Epithelial cell of prostate (primary cell): ENCODE results near the gene IL27RA.

Source experiments
- DNase-seq: peaks from one replicate; pipeline ENCODE4 v3.0.0-alpha.2; 2011; ENCODE audit warnings: low read depth, low spot score
- H3K27ac ChIP-seq: fragments of 450-650 bp; 2 replicates; pipeline ENCODE4 v1.5.1; 2017; ENCODE audit warnings: mild to moderate bottlenecking

Gene IL27RA

DNA sequence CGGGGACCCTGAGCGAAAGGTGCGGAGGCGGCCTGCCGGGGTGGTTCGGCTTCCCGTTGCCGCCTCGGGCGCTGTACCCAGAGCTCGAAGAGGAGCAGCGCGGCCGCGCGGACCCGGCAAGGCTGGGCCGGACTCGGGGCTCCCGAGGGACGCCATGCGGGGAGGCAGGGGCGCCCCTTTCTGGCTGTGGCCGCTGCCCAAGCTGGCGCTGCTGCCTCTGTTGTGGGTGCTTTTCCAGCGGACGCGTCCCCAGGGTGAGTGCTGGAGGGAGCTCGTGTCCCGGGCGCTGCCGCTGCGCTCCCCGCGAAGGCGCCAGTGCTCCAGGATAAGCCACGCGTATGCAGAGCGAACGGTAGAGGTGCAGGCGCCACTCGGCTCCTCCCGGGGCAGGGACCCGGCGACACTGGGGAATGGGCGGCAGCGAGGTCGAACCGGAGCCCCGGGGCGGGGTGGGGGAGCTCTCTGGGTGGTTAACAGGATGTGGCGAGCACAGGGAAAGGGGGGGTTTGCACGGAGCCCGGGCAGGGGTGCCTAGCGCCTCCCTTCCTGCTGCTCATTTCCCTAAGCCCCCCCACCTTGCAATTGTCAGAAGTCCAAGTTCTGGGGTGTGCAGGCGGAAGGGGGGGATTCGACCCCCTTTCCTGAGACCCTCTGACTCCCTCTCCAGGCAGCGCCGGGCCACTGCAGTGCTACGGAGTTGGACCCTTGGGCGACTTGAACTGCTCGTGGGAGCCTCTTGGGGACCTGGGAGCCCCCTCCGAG, at the start of gene IL27RA:
Gene IL27RA, plus strand, starts transcription at position 44 of the 762 bp plus-strand sequence. Its CDS starts 111 bp downstream, at position 155.
- DNase-seq = no peak
- H3K27ac ChIP-seq = no peak within 1 kb of the TSS

DNA sequence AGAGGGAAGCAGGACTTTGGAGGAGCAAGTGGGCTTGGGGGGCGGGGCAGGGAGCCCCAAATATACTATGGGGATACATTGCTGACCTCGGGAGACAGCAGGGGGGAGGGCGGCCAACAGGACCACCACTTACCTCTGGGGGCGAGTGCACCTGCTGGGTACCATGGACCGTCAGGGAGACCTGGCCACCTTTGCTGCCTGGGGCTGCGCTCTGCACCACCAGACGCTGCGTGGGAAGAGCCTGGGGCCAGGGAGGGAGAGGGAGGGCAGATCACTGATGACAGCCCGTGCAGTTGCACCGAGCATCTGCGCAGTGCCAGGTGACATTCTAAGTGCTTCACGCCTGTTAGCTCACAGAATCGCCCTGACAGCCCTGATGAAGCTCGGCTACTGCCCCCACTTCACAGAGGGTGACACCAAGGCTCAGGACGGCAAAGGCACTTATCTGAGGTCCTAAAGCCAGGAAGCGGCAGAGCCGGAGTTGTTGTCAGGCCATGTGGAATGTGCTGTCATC, 49.5 kb upstream of the IL27RA start:
- no peak overlapping the region for H3K27ac ChIP-seq
- DNase-seq = no peak

DNA sequence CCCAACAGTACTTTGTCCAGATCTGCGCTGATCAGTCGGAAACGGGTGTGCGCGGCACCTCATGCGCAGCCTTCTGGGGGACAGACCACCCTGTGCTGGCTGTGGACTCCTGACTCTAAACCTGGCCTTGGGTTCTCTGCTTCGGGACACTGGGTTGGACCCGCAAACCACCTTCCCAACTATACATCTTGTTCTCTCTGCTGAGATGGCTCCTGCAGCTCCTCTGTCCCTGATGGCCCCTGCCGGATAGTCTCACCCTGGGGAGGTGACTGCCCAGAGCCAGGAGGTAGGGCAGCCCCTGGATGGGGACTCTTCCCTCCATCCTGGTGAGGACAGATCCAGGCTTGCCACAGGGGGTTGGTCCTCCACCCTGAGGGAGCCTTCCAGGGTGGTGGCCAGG, 48.8 kb upstream of the IL27RA start:
- no peak for DNase-seq
- H3K27ac ChIP-seq = no peak overlapping the region

DNA sequence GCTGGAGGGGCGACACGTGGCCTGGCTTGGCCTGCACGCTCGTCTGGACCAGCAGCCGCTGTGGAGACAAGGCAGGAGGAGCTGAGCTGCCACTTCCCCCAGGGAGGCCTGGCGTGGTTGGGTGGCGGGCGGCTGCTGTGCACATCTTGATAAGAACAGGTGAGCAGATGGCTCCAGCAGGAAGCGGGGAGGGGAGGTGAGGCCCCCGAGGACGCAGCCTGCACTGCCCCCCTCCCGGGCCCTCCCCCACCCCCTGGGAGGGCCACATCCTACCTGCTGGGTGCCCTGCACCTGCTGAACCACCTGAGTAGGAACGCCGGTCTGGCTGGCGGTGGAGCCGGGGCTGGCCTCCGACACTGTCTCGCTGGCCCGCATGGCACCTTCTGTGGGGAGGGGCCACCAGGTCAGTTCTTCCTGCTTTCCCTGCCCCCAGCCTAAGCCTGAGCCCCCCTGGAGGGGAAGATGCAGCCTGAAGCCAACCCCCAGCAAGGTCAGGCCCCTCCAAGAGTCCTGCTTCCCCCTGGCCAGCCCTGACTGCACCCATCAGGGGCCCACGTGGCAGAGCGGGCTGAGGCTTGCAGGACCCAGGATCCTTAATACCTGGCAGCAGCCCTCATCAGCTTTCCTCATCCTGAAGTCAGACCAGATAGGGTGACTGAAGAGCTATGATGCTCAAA, 48.2 kb upstream of the IL27RA start:
- no peak for DNase-seq
- H3K27ac ChIP-seq = no peak overlapping the region

DNA sequence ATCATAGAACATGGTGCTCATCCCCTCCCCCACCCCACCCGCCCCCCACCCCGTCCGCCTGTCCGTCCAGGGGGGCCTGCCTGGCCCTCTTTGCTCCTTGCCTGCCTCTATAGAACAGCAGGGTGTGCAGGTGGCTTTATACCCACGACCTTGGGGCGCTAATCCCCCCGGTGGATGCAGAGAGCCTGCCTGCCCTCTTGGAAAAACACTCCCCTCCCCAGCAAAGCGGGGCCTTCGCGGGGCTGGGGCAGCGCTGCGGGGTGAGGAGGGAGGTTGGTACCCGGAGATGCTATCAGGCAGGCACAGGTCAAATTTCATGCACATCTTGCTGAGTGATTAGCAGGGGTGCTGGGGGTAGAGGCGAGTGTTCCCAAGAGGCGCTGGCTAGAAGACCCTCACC, 47.4 kb upstream of the IL27RA start:
- H3K27ac ChIP-seq = no peak overlapping the region

DNA sequence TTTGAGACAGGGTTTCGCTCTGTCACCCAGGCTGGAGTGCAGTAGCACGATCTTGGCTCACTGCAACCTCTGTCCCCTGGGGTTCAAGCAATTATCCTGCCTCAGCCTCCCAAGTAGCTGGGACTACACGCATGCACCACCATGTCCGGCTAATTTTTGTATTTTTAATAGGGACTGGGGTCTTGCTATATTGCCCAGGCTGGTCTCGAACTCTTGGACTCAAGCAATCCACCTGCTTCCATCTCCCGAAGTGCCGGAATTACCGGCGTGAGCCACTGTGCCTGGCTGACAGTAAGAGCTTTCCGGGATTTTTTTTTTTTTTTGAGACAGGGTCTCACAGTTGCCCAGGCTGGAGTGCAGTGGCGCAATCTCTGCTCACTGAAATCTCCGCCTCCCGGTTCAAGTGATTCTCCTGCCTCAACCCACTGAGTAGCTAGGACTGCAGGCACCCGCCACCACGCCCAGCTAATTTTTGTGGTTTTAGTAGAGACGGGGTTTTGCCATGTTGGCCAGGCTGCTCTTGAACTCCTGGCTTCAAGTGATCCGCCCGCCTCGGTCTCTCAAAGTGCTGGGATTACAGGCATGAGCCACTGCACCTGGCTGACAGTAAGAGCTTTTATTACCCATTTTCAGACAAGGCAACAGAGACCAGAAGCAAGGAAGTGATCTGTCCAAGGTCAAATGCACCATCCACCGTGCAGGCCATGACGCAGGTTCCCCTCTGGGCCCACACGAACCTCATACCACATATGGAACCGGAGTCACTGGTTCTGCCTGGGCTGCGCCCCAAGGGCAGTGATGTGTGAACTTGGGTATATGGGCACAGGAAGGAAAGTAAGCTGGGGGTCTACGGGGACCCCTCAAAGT, 46.5 kb upstream of the IL27RA start:
- no peak overlapping the region for H3K27ac ChIP-seq

More for the DNA sequence above, 47.4 kb upstream of the IL27RA start:
- no peak for DNase-seq

DNA sequence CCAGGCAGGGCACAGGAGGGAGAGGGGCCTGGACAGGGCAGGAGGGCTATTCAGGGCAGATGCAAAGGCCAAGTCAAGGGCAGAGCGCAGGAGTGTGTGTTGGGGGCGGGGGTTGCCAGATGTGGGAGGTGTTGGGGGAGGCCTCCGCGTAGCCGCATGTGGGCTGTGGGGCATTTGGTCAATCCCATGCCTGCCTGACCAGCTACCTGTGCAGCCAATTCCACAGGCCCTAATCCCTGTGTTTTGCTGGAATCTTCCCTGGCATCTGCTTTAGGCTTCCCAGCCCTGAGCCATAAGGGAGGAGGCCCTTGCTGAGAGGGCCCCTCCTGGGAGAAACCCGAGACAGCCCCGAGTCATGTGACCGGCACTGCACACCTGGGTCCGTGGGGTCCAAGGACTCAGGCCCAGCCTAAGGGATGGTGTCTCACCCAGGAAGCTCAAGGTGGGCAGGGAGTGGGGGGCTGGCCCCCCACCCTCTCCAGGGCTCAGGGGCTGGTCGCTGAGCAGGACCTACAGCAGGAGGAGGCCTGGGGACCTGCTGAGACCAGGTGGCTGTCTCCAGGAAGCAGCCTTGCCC, 45.7 kb upstream of the IL27RA start:
- DNase-seq = no peak
- no peak overlapping the region for H3K27ac ChIP-seq

More for the DNA sequence above, 46.5 kb upstream of the IL27RA start:
- DNase-seq = no peak

DNA sequence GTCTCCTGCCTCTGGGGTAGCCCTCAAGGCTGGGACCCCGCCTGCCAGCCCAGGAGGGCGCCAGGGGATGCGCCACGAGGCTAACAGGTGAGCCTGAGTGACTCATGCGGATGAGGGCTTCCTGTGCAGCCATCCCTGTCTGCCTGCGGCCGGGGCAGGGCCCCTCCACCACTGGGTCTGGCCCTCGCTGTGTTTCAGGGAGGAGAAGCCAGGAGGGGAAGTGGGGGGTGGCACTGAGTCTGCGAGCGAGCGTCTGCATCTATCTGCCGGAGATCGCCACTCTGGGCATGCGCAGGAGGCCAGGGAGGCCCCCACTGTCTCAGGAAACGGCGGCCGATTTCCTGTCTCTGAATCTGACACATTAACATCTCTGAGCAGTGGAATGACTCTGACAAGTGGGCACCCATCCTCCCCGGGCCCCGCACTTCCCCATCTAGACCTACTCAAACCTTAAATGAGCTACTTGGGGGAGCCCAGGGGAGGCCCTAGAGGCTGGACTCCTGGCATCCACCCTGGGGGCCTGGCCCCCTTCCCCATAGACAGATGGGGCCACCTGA, 45.1 kb upstream of the IL27RA start:
- DNase-seq = no peak
- H3K27ac ChIP-seq = no peak overlapping the region

DNA sequence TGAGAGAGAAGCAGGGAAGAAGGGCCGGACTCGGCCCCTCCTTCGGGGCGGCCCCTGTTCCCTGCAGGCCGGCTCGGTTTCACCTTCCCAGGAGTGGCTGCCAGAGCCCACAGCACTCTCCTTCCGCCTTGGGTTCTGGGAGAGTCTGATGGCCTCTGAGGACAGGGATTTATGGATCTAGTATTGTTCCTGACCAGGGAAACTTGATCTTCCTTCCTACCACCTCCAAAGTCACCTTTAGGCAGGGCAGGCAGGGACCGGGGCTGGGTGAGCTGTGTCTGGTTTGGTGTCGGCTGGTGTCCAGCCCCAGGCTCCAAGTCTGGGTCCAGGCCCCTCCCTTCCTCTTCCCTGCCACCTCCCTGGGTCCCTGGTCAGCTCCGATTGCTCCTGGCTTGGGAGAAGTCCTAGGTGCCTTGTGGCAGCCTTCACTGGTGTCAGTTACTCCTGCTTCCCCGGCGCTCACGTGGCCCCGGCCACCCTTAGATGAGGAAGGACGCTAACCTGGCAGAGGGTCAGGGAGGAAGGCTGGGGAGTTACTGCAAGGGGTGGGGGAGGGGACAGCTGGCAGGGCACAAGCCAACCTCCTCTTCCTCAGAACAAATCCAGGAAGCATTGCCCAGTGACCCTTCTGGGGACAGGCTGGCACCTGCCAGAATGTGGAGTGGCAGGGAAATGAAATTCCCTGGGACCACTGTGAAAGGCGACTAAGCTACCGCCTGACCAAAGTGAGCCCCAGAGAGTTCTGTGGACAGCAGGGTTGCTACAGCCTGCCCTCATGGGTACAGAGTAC, 44.3 kb upstream of the IL27RA start:
- H3K27ac ChIP-seq = no peak overlapping the region
- DNase-seq = no peak

DNA sequence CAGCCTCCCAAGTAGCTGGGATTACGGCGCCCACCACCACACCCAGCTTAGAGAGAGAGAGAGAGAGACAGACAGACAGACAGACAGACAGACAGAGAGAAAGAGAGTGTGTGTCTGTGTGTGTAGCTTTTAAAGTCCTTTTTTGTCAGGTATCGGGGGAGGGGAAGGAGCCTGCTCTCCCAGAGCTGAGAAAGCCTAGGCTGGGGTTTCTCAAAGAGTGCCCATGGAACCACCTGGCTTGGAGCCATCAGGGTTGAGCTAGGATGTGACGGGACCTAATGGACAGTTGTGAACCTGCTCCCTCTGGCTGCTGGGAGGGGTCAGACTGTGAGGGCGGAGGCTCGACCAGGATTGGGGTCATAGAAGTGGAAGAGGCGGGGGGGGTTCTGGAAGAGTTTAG, 42.1 kb upstream of the IL27RA start:
- DNase-seq = no peak
- no peak overlapping the region for H3K27ac ChIP-seq

DNA sequence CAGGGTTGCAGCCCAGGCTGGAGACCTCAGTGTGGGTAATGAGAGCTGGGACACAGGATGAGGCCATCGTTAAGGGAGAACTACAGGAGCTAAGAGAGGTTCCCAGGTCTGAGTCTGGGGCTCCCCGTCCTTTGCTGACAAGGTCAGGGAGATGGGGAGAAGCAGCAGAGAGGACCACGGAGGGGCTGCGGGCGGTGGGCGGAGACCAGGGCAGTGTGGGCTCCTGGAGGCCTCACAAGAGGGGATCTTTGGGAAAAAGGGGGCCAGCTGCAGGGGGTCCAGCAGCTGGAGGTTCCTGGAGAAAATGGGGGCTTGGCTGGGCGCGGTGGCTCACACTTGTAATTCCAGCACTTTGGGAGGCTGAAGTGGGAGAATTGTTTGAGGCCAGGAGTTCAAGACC, 41.5 kb upstream of the IL27RA start:
- no peak for DNase-seq
- H3K27ac ChIP-seq = no peak overlapping the region

DNA sequence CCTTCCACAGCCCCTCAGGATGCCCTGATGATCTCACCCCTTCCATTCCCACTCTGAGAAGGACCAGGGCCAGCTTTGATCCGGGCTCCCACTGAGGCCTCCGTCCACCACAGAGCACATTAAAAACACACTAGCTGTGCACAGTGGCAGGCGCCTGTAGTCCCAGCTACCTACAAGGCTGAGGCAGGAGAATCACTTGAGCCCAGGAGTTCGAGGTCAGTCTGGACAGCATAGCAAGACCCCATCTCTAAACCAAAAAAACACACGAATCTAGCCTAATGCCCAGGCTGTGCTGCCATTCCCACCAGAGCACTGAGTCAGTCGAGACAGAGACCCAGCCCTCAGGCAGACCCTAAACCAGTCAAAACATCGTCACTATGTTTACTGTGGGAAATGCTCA, 39.5 kb upstream of the IL27RA start:
- no peak for DNase-seq
- H3K27ac ChIP-seq = no peak overlapping the region

DNA sequence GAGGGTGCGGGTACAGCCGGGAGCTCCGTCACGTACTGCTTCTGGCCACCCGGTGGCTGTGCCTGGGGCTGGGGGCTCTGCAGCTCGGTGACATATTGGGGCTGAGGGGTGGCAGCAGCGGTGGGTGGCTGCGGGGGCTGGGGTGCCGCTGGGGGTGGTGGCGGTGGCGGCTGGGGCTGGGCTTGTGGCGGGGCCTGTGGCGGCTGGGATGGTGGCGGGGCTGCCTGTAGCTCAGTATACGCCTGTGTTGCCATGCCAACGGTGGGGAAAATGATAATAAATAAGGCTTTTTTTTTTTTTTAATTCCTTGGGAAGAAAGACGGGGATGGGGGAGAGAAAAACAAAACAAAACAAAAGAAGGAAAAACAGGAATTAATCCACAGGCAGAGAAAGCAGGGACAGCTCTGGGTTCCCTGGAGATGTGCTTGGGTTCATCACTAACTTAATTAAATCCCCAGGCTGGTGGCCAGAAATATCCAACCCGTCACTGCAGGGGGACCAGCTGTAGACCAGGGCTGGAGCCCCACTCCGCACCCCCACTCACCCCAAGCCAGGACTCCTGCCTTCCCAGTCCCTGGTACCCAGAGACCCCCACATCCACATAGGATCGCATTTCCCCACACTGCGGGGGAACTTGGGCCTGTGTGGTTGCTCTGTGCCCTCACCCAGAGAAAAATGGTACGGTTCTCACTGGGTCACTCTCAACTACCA, 37.8 kb upstream of the IL27RA start:
- H3K27ac ChIP-seq = no peak overlapping the region
- no peak for DNase-seq

DNA sequence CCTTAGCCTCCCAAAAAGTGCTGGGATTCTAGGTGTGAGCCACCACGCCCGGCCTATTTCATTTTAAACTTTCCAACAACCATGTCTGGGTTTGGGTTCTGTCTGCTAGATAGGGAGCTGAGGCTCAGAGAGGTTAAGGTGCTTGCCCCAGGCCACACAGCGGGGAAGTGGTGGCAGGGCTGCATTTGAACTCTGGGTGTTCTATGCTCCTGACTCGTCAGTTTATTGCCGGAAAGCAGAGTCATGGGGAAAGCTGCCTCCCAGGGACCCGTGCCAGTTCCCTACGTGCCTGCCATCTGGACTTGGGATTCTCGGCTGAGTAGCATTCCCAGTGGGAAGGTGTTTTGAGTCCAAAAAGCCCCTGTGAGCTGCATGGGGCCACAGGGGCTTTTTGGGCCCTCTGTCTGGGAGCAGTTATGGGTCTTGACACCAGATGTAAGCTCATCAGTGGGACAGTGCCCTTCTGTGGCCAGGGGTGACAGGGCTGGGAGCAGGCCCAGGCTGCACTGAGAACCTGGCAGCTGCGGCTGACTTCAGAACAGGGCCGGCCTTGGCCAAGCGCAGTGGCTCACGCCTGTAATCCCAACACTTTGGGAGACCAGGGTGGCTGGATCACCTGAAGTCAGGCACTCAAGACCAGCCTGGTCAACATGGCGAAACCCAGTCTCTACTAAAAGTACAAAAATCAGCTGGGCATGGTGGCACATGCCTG, 36.4 kb upstream of the IL27RA start:
- H3K27ac ChIP-seq = no peak overlapping the region

DNA sequence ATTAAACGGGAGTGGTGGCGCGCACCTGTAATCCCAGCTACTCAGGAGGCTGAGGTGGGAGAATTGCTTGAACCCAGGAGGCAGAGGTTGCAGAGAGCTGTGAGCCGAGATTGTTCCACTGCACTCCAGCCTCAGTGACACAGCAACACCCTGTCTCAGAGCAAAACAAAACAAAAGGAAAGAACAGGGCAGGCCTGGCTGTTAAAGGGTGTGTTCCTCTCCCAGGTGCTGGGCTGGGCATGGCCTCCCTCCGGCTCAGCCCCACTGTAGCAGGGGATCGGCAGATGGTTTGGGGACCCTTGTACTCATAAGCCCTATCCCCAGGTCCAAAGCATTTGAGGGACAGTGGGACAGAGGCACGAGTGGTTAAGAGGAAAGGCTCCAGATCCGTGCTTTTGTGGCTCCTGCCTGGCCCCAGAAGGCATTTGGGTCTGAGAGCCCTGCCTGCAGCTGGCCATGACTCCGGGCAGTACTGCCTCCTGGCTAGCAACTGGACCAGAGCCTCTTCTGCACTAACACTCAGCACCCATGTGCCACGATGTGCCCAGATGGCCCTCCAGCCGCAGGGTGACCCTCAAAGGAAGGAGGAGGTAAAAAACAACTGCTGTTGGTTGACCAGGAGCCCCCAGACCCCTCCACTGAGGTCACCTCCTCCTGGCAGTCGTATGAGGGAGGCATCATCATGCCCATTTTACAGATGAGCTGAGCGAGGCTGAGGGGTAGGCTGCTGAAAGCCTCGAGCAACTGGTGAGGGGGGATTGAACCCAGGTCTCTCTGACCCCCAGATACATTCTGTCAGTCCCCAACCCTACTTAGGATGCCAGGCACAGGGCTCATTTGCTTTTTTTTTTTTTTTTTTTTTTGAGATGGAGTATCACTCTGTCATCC, 35.4 kb upstream of the IL27RA start:
- no peak overlapping the region for H3K27ac ChIP-seq
- no peak for DNase-seq

More for the DNA sequence above, 36.4 kb upstream of the IL27RA start:
- DNase-seq = no peak

DNA sequence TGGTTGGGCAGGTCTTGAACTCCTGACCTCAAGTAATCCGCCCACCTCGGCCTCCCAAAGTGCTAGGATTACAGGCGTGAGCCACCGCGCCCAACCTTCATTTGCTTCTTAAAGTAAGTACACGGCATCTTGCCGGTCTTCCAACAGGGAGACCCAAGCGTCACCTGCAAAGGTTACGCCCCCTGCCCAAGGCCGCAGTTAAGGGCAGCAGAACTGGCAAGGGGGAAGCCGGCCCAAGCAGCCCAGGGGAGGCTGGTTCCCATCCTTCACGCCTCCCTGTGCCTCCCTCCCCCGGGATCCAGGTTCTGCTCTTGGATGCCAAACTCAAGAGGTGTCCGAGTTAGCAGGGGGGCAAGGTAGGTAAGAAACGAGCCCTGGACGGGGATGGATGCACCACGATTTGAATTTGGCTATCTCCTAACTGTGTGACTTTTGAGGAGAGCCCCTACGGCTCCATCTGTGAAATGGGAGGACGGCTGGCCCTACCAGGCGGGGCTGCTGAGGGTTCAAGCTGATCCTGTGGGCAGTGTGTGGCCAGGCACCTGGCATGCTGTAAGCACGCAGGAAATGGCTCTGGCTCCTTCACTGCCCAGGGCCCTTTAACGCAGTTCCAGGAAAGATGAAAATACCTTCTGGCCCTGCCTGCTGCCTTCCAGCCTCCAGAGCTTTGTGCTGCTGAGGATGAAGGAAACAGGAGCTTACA, 34.5 kb upstream of the IL27RA start:
- no peak overlapping the region for H3K27ac ChIP-seq
- DNase-seq = no peak

DNA sequence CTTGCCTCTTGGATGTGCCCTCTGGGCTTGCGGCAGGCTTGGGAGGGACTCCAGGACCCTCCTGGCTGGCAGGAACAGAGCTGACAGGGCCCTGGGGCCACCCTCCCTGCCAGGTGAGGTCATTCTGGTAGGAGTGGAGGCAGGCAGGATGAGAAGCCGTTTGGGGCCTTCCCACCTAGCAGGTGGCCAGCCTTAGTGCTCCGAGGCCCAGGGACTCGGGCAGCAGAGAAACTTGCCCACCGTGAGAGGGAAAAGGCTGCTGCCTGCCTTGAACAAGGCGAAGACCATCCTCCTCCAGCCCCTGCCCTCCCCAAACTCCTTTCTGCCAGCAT, 34.0 kb upstream of the IL27RA start:
- H3K27ac ChIP-seq = no peak overlapping the region
- DNase-seq = no peak
